Stimulated activated naive CD4-positive, alpha-beta T cell (primary cell): ENCODE results near the gene HYCC1.
"Not testable (repeated sequence)": the region's sequence is repeated elsewhere in the genome, so short reads cannot be mapped to it uniquely, and the experiment has no call there.

ENCODE experiments used
- DNase-seq, 6 experiments: peaks; one replicate each; lab custom pipeline; 2025; lab: John Stamatoyannopoulos, UW

HYCC1 gene

DNA sequence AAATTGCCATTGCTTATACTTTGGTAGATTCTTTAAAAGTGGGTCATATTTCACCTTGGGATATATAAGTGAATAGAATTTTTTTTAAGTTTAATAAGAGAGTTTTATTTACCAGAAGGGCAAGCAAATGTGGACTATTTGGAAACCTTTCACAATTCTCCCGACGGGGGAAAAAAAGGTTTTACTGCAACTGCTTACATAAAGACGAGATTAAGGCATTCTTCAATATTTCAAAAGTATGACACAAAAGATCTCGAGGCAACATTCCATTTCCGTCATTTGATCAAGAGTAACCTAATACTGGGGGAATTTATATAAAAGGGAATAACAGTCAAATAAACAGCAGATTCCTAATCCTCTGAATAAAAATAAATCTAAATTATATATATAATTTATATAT, 28.5 kb downstream of the HYCC1 start:
- no peak for DNase-seq

DNA sequence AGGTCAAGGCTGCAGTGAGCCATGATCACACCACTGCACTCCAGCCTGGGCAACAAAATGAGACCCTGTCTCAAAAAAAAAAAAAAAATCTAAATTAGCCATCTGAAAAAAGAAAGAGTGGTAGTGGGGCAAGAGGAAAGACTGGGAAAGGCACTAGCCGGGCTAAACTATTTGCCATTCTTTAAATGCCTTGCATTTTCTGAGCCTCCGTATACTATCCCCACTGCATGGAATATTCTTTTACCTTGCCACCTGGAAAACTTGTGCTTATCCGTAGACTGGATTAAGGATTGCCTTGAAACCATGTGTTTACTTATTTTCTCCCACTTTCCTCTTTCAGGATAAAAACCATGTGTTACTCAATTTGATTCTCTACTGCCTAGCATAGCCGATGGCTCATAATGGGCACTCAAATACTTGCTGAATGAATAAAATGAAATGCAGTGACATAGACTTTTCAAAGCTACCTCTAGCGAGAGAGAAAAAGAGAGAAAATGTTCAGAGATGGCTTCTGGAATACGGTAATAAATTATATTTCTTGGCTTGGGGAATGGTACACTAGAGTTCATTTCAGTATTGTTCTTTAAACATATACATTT, 30.6 kb downstream of the HYCC1 start:
- no peak for DNase-seq

DNA sequence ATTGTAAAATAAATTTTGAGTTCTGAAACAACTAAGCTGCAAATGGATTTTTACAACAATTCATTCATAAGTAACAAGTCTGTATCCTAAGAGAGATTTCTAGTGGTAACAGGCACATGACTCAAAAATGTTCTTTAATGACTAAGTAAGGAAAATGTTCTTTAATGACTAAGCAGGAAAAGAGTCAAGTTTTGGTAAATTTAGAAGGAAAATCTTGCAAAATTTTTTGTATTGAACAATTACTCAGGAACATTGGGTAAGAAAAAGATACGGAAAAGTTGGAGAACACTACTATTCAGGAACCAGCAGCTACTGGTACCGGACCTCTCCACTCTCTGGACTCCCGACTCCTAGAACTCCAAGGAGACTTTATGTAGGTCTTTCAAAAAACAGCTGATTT, 33.5 kb downstream of the HYCC1 start:
- no peak for DNase-seq

DNA sequence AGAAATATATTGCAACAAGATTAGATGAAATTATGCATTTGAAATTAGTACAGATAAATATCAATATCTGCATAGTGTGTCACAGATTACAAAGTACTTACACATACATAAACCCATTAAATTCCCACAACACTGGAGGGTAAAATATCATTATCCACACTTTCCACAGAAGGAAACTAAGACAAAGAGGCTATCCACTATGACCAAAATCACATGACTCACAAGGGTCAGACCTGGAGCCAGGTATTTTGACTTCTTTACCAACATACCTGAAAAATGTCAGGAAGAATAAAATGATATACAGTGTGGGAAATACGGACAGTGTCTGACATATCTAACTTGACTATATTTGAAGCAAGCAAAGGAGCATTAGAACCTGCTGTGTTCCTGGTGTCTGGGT, 34.1 kb downstream of the HYCC1 start:
- no peak for DNase-seq

DNA sequence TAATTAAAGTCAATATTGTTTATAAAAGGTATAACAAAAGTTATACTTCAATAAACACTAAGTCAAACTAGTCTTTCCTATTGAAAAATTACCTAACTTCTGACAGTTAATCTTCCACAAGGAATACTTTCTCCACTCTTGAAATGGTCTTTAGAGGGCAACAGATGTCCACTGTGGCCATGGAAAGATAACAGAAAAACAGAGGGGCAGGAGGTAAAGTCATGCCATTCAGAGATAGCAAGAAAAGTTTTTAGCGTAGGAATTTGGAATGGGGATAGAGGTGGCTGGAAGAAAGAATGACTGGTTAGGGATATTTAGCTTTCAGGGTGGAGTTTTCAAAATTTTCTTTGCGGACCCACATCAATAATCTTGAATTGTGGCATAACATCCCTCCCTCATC, 34.7 kb downstream of the HYCC1 start:
- no peak for DNase-seq

DNA sequence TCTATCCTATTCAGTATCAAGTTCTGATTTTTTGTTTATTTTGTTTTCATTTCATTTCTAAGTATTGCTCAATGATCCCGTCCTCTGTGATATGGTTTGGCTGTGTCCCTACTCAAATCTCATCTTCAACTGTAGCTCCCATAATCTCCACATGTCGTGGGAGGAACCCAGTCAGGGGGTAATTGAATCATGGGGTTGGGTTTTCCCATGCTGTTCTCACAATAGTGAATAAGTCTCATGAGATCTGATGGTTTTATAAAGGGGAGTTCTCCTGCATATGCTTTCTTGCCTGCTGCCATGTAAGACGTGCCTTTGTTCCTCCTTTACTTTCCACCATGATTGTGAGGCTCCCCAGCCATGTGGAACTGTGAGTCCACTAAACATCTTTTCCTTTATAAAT, 39.3 kb downstream of the HYCC1 start:
- DNase-seq, result not testable (repeated sequence)

DNA sequence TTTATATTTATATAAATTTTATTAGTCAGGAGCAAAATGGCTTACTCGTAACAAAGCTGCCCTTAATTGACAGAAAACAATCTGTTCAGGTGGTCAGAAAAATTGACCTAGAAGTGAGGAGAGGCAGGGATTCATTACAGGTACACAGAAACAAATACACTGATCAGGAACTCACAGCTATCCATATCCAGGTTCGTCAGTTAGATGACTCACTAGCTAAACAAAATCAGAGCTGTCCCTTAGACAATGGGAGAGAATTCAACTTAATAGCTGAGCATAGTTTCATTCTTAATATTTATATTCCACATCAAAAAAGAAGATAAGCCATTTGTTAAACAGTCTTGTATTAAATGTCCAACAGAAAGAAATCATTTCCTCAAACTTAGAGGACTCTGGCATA, 41.7 kb downstream of the HYCC1 start:
- DNase-seq, result no peak

DNA sequence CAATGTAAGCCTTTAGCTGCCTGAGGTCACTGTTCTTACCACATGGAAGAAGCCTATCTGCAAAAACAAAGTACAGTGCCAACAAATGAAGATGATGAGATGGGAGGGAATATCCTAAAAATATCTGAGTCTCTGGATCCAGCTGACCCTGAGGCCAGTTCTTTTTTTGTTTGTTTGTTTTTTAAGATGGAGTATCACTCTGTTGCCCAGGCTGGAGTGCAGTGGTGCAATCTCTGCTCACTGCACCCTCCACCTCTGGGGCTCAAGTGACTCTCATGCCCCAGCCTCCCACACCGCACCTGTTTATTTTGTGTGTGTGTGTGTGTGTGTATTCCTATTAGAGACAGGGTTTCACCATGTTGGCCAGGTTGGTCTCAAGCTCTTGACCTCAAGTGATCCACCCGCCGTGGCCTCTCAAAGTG, 44.9 kb downstream of the HYCC1 start:
- DNase-seq, result no peak
